HG03558 (cell line): ENCODE results near the gene MAGEB1.

Experiments
- ATAC-seq: cut with Tn5 transposase; IDR thresholded peaks from one replicate; pipeline ENCODE4 v1.9.1; 2021; ENCODE audit warnings: moderate number of reproducible peaks; ENCODE audit not compliant: unreplicated experiment; ENCODE audit errors: extremely low read depth

Gene MAGEB1

DNA sequence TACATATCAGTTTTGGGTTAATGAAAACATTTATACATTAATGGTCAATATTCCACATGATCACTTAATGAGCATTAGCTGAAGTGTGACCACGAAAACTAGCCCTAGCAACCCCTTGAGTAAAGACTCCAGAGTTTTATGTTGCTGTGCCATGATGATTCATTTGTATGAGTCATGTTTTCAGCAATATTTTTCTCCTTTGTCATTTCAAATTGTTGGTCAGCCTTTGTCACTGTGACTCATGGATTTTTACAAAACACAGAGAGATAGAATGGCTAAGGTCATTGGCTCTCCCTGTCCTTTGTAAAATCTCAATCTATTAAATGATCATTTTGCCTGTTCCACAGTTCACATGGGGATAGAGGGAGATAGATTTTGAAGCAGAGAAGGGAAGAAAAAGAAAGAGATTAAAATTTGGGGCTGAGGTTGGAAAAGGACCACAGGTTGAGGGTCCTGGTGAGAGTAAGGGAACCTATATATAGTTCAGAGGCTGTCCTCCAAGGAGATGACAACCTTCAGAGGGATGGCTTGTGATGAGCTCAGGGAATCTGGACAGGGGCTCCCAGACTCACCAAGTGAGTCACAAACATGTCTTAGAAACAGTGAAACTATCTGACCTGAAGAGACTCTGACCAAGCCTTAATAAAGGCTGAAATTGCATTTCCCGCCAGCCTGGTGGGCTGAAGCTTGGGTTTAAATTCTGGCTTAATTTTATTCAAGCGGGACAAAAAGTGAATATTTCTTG is 36.7 kb downstream of the MAGEB1 start:
- no peak for ATAC-seq

DNA sequence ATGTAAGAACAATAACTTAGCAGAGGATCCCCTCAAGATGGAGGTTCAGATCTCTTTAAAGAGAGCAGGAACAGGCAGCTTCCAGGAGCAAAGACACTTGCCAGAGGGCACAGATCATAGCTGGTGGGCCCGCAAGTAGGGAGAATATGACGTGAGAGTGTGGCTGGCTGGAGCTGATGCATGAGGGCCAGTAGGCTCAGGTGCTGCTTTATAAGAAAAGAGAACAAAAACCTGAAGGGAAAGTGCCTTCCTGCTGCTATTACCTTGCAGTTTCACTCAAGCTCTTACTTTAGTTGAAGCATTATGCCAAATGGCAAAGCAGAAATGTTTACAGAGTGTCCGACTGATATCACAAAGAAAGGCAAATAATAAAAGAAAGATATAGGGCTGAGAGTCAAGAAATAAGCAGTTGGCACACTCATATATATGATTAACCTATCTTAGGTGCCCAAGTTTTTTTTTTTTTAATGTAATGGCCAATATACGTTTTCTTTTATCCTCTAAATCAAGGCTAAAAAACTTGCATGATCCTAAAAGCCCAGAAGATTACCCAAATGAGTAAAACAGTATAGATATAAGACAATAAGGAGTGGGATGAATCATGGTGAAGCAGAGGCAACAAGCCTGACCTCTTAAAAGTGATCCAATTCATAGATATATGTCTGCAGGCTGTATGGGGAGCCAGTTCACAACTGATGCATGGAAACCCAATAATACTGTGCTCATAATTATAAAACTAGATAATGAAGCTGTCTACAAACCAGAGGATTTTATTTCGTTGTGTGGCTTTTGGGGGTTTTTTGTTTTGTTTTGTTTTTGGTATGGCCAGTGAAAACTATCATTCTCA is 49.7 kb downstream of the MAGEB1 start:
- ATAC-seq = no peak

GRCh38 chrX:30301208-30301607 is 54.3 kb downstream of the MAGEB1 start:
- no peak for ATAC-seq
